DOHH2 (cell line): ENCODE results near the gene MARK3.

Source experiments
- H3F3A ChIP-seq: fragments of 200-600 bp; sonication (generic), shearing (Covaris generic); 2 replicates; pipeline ENCODE4 v1.6.0; 2016; ENCODE audit warnings: antibody characterized with exemption, mild to moderate bottlenecking; ENCODE audit not compliant: control insufficient read depth, insufficient read depth
- H3K27ac ChIP-seq: fragments of 200-600 bp; sonication (generic); 2 replicates; pipeline ENCODE4 v1.5.1; 2014; ENCODE audit warnings: low read depth, mild to moderate bottlenecking, low read length, moderate library complexity
- H3K27me3 ChIP-seq: fragments of 200-600 bp; sonication (generic); 2 replicates; pipeline ENCODE4 v1.6.1; 2014; ENCODE audit warnings: mild to moderate bottlenecking, low read length, mixed read lengths; ENCODE audit not compliant: control insufficient read depth
- H3K36me3 ChIP-seq: fragments of 200-600 bp; sonication (generic); 2 replicates; pipeline ENCODE4 v1.6.1; 2014; ENCODE audit warnings: mild to moderate bottlenecking, low read length, moderate library complexity, mixed read lengths; ENCODE audit not compliant: control insufficient read depth
- H3K4me1 ChIP-seq: fragments of 200-600 bp; sonication (generic); 2 replicates; pipeline ENCODE4 v1.6.1; 2014; ENCODE audit warnings: mild to moderate bottlenecking, low read length, mixed read lengths; ENCODE audit not compliant: control insufficient read depth
- H3K4me2 ChIP-seq: fragments of 200-600 bp; sonication (generic); 2 replicates; pipeline ENCODE4 v1.6.0; 2014; ENCODE audit warnings: mild to moderate bottlenecking, low read length, moderate library complexity
- H3K4me3 ChIP-seq: fragments of 200-600 bp; sonication (generic); 2 replicates; pipeline ENCODE4 v1.5.1; 2014; ENCODE audit warnings: mild to moderate bottlenecking, low read length, mixed read lengths
- H3K79me2 ChIP-seq: fragments of 200-600 bp; sonication (generic); 2 replicates; pipeline ENCODE4 v1.6.1; 2014; ENCODE audit warnings: mild to moderate bottlenecking, low read length, mixed read lengths; ENCODE audit not compliant: control insufficient read depth
- H3K9me2 ChIP-seq: fragments of 200-600 bp; sonication (generic); replicated peaks from 2 replicates; pipeline ENCODE4 v1.6.1; 2014; ENCODE audit warnings: mild to moderate bottlenecking, low read length, mixed read lengths; ENCODE audit not compliant: control insufficient read depth
- H3K9me3 ChIP-seq: fragments of 200-600 bp; sonication (generic); 2 replicates; pipeline ENCODE4 v1.6.1; 2014; ENCODE audit warnings: antibody characterized with exemption, low read length, mixed read lengths; ENCODE audit not compliant: control insufficient read depth, insufficient read depth
- H4K20me1 ChIP-seq: fragments of 200-600 bp; sonication (generic); 2 replicates; pipeline ENCODE4 v1.6.0; 2014; ENCODE audit warnings: low read depth, mild to moderate bottlenecking, antibody characterized with exemption, low read length, moderate library complexity; ENCODE audit not compliant: control insufficient read depth, insufficient read depth
- CTCF ChIP-seq: fragments of 200-600 bp; sonication (generic); IDR thresholded peaks from one replicate; pipeline ENCODE4 v1.5.1; 2014; ENCODE audit warnings: antibody characterized with exemption, mild to moderate bottlenecking, low read depth, low read length; ENCODE audit not compliant: poor library complexity, severe bottlenecking
- EZH2phosphoT487 ChIP-seq: fragments of 200-600 bp; sonication (generic); IDR thresholded peaks from 2 replicates; pipeline ENCODE4 v1.6.1; 2017; ENCODE audit warnings: borderline replicate concordance, mild to moderate bottlenecking, antibody characterized with exemption, low read length, moderate library complexity, mixed read lengths

MARK3 gene

GRCh38 chr14:103393676-103394626, 8.7 kb downstream of the MARK3 start:
- Histone ChIP-seq H3K4me1 (peaks cover 48% of the 10 kb centered on the region), H4K20me1 (peaks cover 31% of the 10 kb centered on the region), H3F3A (peaks cover 13% of the 10 kb centered on the region), H3K9me2 (no peaks in the 10 kb centered on the region), H3K9me3 (no peaks in the 10 kb centered on the region), H3K4me3 (no peak overlapping the region), H3K79me2 (peaks cover 99% of the 10 kb centered on the region), H3K27me3 (no peaks in the 10 kb centered on the region), H3K4me2 (peak overlapping the region; percentile 40), H3K27ac (no peak overlapping the region), H3K36me3 (no peaks in the 10 kb centered on the region; the same call in 1 of the 2 replicates)
- TF ChIP-seq EZH2phosphoT487 = no peak
- peak; percentile 90 for TF ChIP-seq CTCF

GRCh38 chr14:103395244-103395643, 10.0 kb downstream of the MARK3 start:
- no peak overlapping the region for H3K4me3 ChIP-seq

GRCh38 chr14:103396463-103396862, 11.2 kb downstream of the MARK3 start:
- TF ChIP-seq CTCF (no peak), EZH2phosphoT487 (no peak)
- H3K9me3 ChIP-seq = no peaks in the 10 kb centered on the region
- peaks cover 39% of the 10 kb centered on the region for H4K20me1 ChIP-seq
- no peaks in the 10 kb centered on the region for H3F3A ChIP-seq
- no peak overlapping the region for H3K4me2 ChIP-seq
- no peak overlapping the region for H3K27ac ChIP-seq
- H3K36me3 ChIP-seq = no peaks in the 10 kb centered on the region; the same call in 1 of the 2 replicates
- H3K4me3 ChIP-seq = no peak overlapping the region
- H3K9me2 ChIP-seq = no peaks in the 10 kb centered on the region
- H3K27me3 ChIP-seq = no peaks in the 10 kb centered on the region
- peaks cover 100% of the 10 kb centered on the region for H3K79me2 ChIP-seq
- peaks cover 55% of the 10 kb centered on the region for H3K4me1 ChIP-seq

More at GRCh38 chr14:103395244-103395643, 10.0 kb downstream of the MARK3 start:
- peaks cover 33% of the 10 kb centered on the region for H4K20me1 ChIP-seq
- peaks cover 11% of the 10 kb centered on the region for H3F3A ChIP-seq
- H3K27ac ChIP-seq = no peak overlapping the region
- 0 out of 2 replicates have a peak overlapping the region, but pooled peaks have one; percentile 12 for H3K4me2 ChIP-seq
- no peaks in the 10 kb centered on the region for H3K9me3 ChIP-seq
- H3K27me3 ChIP-seq = no peaks in the 10 kb centered on the region
- peaks cover 54% of the 10 kb centered on the region for H3K4me1 ChIP-seq
- no peaks in the 10 kb centered on the region for H3K9me2 ChIP-seq
- H3K79me2 ChIP-seq = peaks cover 100% of the 10 kb centered on the region
- TF ChIP-seq CTCF = no peak
- no peak for TF ChIP-seq EZH2phosphoT487
- no peaks in the 10 kb centered on the region; the same call in 1 of the 2 replicates for H3K36me3 ChIP-seq
